GM12873 (cell line): ENCODE measurements around the gene THUMPD3.

Source experiments
- CTCF ChIP-seq: IDR thresholded peaks from 2 replicates; pipeline ENCODE4 v1.5.1; 2012; ENCODE audit warnings: low read depth, mild to moderate bottlenecking, moderate library complexity, low read length, control low read depth; ENCODE audit not compliant: insufficient read depth; ENCODE audit errors: missing control alignments

THUMPD3 gene

GRCh38 chr3:9362731-9363530 is at the start of gene THUMPD3:
THUMPD3 (plus strand) TSS chr3:9363054; CDS start chr3:9365069, 2,015 bp downstream.
- no peak for TF ChIP-seq CTCF

- TF ChIP-seq CTCF, result no peak
These were observed 48.1 kb upstream of the THUMPD3 start for GRCh38 chr3:9314796-9315195.

- TF ChIP-seq CTCF, result no peak
These were observed 45.9 kb upstream of the THUMPD3 start for GRCh38 chr3:9316881-9317361.

GRCh38 chr3:9322780-9323179 is 40.1 kb upstream of the THUMPD3 start:
- no peak for TF ChIP-seq CTCF

GRCh38 chr3:9324944-9325343 is 37.9 kb upstream of the THUMPD3 start:
- no peak for TF ChIP-seq CTCF

- no peak for TF ChIP-seq CTCF
These were observed 35.3 kb upstream of the THUMPD3 start for GRCh38 chr3:9327578-9327977.

- no peak for TF ChIP-seq CTCF
These were observed 32.6 kb upstream of the THUMPD3 start for GRCh38 chr3:9330166-9330703.
